SK-N-SH (cell line): Measurements from ENCODE around the gene GRM8.

Source experiments
- CHD2 ChIP-seq: fragments of 150-350 bp; IDR thresholded peaks from 2 replicates; pipeline ENCODE4 v1.6.1; 2018; ENCODE audit warnings: low read length; ENCODE audit not compliant: partially characterized antibody
- CTCF ChIP-seq: fragments of 200-600 bp; sonication (generic); IDR thresholded peaks from 2 replicates; pipeline ENCODE4 v1.6.1; 2017; ENCODE audit warnings: antibody characterized with exemption, mild to moderate bottlenecking, moderate library complexity
- JUND ChIP-seq: IDR thresholded peaks from 2 replicates; pipeline ENCODE4 v1.4.0; 2012
- POLR2AphosphoS5 ChIP-seq: IDR thresholded peaks from 2 replicates; pipeline ENCODE4 v1.6.1; 2012; ENCODE audit warnings: low read depth, low read length
- RAD21 ChIP-seq: IDR thresholded peaks from 2 replicates; pipeline ENCODE4 v1.6.1; 2012; ENCODE audit warnings: mild to moderate bottlenecking, low read length
- RXRA ChIP-seq: IDR thresholded peaks from 2 replicates; pipeline ENCODE4 v1.4.0; 2012; ENCODE audit warnings: low read depth, mild to moderate bottlenecking, borderline replicate concordance
- SIN3A ChIP-seq: IDR thresholded peaks from 2 replicates; pipeline ENCODE4 v1.6.1; 2012; ENCODE audit warnings: low read depth, mild to moderate bottlenecking, low read length, moderate library complexity, borderline replicate concordance
- ZBTB33 ChIP-seq: IDR thresholded peaks from 2 replicates; pipeline ENCODE4 v1.4.0; 2012; ENCODE audit warnings: low read depth, borderline replicate concordance

GRCh38 chr7:126533715-126534114, 719.0 kb downstream of the GRM8 start:
- TF ChIP-seq POLR2AphosphoS5 (no peak), CTCF (no peak), RXRA (no peak), JUND (no peak), RAD21 (no peak), ZBTB33 (no peak), SIN3A (no peak), CHD2 (no peak)
